OCI-LY3 (cell line): ENCODE measurements around the gene RHBDD1.

Experiments
- CTCF ChIP-seq: fragments of 200-600, 300-600 bp; sonication (generic); IDR thresholded peaks from 2 replicates; pipeline ENCODE4 v1.5.1; 2014; ENCODE audit warnings: antibody characterized with exemption, low read length, low read depth
- EZH2phosphoT487 ChIP-seq: fragments of 200-600 bp; shearing (Covaris generic); IDR thresholded peaks from 2 replicates; pipeline ENCODE4 v1.6.1; 2018; ENCODE audit warnings: antibody characterized with exemption, mixed run types, low read depth

GRCh38 chr2:227036527-227036926, 200.7 kb downstream of the RHBDD1 start:
- no peak for TF ChIP-seq CTCF
- TF ChIP-seq EZH2phosphoT487 = no peak
